ENCODE results near the gene KLF16. TPM values are rescaled to one million over a fixed set of nuclear protein-coding genes. Genes with fewer than 3 reads are reported as not detected.

KLF16 gene
- total RNA-seq, 4 donors from 2014 or later: 1.8 to 6.4 (median 3.4) TPM

- H3K4me1 ChIP-seq: peaks cover 12 to 37% of the 10 kb centered on the region in 2 donors
- DNase-seq: peak; percentile 65 to 69
- TF ChIP-seq POLR2A (IDR thresholded peaks at IDR 0.05) (no peak), CTCF (IDR thresholded peaks at IDR 0.05) (peak; percentile 30 to 92 (median 70))
- intact Hi-C loops (cut with DNase I): no loop called here
- no peak overlapping the region for H3K4me3 ChIP-seq (replicated peaks in 1 of 3)
- 49 to 69% methylated on average over 12 to 20 of the region's 27 CpGs for WGBS, 2 donors
- no peak overlapping the region for H3K27ac ChIP-seq
- no peaks in the 10 kb centered on the region for H3K9me3 ChIP-seq
- no peaks in the 10 kb centered on the region for H3K27me3 ChIP-seq
- H3K36me3 ChIP-seq: no peaks in the 10 kb centered on the region
Measured at GRCh38 chr19:1853295-1854038, 9.9 kb downstream of the KLF16 start.

- Histone ChIP-seq H3K27ac (no peak overlapping the region), H3K4me1 (peaks cover 12 to 31% of the 10 kb centered on the region in 2 donors), H3K9me3 (no peaks in the 10 kb centered on the region), H3K27me3 (no peaks in the 10 kb centered on the region), H3K4me3 (replicated peaks in 1 of 3) (no peak overlapping the region), H3K36me3 (no peaks in the 10 kb centered on the region)
- WGBS, 2 donors: 91 to 95% methylated on average over 4 to 9 of the region's 9 CpGs
- TF ChIP-seq POLR2A (IDR thresholded peaks at IDR 0.05) (no peak), CTCF (IDR thresholded peaks at IDR 0.05) (no peak)
- intact Hi-C loops (cut with DNase I): no loop called here
- DNase-seq: no peak
Measured at GRCh38 chr19:1852581-1853128, 10.7 kb downstream of the KLF16 start.

- no peaks in the 10 kb centered on the region for H3K9me3 ChIP-seq
- TF ChIP-seq CTCF (IDR thresholded peaks at IDR 0.05) (no peak), POLR2A (IDR thresholded peaks at IDR 0.05) (no peak)
- DNase-seq: no peak
- no peaks in the 10 kb centered on the region for H3K36me3 ChIP-seq
- no peak overlapping the region for H3K4me3 ChIP-seq (replicated peaks in 1 of 3)
- 38 to 42% methylated on average over 15 to 57 of the region's 66 CpGs for WGBS, 2 donors
- no peak overlapping the region for H3K27ac ChIP-seq
- intact Hi-C loops (cut with DNase I): no loop called here
- peaks cover 13 to 31% of the 10 kb centered on the region in 2 donors for H3K4me1 ChIP-seq
- no peaks in the 10 kb centered on the region for H3K27me3 ChIP-seq
Measured at GRCh38 chr19:1851654-1852580, 11.5 kb downstream of the KLF16 start.

- TF ChIP-seq POLR2A (IDR thresholded peaks at IDR 0.05): no peak
- TF ChIP-seq CTCF (IDR thresholded peaks at IDR 0.05): no peak
- intact Hi-C loops (cut with DNase I): no loop called here
- H3K9me3 ChIP-seq: no peaks in the 10 kb centered on the region
- H3K4me3 ChIP-seq (replicated peaks in 1 of 3): no peak overlapping the region
- H3K27me3 ChIP-seq: no peaks in the 10 kb centered on the region
- H3K27ac ChIP-seq: no peak overlapping the region
- no peak for DNase-seq
- peaks cover 21 to 31% of the 10 kb centered on the region in 2 donors for H3K4me1 ChIP-seq
- H3K36me3 ChIP-seq: no peaks in the 10 kb centered on the region
- 68 to 72% methylated on average over 31 of the region's 31 CpGs for WGBS, 2 donors
Measured at GRCh38 chr19:1850809-1851653, 12.3 kb downstream of the KLF16 start.

Data from thyroid gland (tissue), 4 donors.